GM19035 (cell line): ENCODE results near the gene RBMS2.
"Not testable (repeated sequence)": the region's sequence is repeated elsewhere in the genome, so short reads cannot be mapped to it uniquely, and the experiment has no call there.

ENCODE experiments used
- ATAC-seq: cut with Tn5 transposase; IDR thresholded peaks from one replicate; pipeline ENCODE4 v1.9.1; 2021; ENCODE audit not compliant: unreplicated experiment

Gene RBMS2, protein sequence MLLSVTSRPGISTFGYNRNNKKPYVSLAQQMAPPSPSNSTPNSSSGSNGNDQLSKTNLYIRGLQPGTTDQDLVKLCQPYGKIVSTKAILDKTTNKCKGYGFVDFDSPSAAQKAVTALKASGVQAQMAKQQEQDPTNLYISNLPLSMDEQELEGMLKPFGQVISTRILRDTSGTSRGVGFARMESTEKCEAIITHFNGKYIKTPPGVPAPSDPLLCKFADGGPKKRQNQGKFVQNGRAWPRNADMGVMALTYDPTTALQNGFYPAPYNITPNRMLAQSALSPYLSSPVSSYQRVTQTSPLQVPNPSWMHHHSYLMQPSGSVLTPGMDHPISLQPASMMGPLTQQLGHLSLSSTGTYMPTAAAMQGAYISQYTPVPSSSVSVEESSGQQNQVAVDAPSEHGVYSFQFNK

DNA sequence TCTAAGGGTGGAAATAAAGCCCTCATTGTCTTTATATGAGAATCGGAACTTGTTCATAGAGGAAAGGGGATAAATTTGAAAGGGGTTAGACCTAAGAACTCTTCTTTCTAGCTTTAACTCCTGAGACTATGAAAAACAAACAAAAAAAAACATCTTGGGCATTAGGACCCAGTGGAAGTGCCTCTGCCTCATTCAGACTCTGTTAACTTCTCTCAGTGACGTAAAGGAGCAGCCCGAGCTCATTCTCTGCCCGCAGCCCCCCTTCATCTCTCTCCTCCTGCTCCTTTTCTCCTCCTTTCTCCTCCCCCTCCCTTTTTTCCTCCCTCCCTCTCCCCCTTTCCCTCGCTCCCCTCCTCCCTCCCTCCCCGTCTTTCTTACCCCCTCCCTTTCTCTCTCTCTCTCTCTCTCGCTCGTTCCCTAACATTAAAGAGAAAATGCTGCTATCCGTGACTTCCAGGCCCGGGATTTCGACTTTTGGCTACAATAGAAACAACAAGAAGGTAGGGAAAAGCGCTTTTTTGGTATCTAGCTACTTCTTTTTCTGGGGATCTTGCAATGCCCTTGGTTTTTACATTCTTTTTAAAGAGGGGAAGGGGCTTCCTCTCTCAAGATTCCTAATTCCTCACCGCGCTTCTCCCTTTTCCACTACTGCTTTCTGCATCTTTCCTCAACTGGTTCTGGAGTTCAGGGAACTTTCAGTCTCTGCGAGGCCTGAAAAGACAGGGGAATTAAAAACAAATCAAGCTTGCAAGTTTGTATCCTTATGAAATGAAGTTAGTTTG lies at the start of gene RBMS2:
TSS of gene RBMS2 (plus strand) at position 231 of the 782 bp plus-strand sequence. CDS start at position 435, 204 bp downstream.
- no peak for ATAC-seq

DNA sequence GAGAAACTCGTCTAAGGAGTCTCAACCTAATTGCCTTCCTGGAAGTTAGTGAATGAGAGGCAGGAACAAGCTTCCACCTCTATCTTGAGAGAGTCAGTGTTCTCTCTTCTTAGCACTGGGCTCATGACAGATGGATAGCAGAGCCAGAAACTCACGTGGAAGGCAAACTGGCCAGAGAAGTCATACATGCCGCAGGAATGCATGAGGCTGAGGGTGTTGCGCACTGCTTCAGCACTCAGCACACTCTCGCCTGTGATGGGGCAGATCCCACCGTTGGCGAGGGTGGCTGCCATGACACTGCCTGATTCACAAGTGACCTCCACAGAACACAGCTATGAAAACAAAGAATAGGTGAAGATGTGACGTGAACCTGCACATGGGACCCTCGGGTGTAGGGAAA lies 47.2 kb upstream of the RBMS2 start:
- no peak for ATAC-seq

DNA sequence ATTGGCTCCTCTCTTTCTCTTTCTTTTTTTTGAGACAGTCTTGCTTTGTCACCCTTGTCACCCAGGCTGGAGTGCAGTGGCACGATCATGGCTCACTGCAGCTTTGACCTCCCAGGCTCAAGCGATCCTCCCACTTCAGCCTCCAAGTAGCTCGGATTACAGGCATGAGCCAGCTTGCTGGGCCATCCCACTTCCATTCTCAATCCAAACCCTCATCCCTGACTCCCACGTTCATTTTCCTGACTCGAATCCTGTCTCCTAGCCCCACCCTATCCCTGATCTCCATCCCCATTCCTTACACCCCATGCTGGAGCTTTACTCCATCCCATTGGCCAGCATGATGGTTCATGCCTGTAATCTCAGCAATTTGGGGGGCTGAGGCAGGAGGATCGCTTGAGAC lies 45.5 kb upstream of the RBMS2 start:
- ATAC-seq: no peak

DNA sequence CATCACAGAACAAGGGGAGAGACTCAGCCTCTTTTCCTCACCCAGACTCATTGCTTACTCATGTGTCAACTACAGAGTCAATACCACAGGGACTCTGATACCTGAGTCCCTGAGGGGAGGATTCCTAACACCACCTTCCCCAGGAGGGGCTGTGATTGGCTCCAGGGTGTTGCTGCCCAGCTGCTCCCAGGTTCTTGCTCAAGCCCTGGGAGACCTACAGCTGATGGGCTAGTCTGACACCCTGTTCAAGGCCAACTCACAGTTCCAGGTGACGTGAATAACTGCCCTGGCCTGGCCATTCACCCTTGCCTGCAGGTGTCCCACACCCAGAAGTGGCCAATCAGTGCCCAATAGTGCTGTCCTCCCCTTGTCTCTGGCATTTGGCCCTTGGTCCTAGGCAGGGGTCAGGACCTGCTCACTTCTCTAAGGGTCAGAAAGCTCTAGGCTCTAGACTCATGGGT lies 44.6 kb upstream of the RBMS2 start:
- no peak for ATAC-seq

DNA sequence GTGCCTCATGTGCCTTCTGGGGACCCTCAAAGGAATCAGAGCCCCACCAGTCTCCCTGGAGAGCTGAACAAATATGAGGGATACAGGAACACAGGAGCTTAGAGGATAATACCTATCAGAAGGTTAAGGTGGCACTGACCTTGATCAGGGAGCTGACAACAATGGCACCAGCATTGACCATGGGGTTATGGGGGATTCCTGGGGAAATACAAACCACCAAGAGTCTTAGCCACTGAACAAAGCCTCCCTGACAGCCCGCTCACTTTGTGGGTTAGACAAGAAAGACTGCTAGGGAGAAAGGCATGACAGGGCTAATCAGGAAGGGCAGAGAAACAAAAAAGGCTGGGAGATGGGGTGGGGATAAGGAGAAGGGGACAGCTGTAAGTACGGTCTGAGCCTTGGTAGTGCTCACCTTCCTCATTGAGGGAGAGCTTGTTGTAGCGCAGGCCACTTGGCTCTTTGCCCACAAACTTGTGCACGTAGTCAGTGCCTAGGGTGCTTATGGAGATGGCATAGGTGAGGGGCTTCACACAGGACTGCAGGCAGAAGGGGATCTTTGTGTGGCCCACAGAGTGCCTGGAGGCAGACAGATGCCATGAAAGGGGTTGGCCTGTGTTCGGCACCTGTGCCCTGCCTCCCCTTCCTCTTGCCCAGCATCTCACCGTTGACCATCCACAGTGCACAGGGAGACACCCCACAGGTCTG lies 43.9 kb upstream of the RBMS2 start:
- no peak for ATAC-seq

DNA sequence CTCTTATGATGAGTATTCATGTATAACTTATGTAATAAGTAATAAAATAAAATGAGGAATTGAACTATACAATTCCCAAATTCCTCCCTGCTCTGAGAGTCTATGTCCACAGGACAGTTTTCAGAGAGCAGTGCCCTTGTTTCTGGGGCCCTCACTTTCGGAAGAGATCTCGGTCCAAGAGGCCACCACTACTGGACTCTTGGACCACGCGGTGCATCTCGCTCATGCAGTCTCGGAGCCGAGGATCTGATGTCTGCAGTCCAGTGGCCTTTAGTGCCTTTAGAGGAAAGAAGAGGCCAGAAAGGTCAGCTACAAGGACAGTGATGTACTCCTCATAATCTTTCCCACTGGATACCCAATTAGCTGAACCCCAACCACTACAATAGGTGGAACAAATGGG lies 42.0 kb upstream of the RBMS2 start:
- ATAC-seq: no peak

DNA sequence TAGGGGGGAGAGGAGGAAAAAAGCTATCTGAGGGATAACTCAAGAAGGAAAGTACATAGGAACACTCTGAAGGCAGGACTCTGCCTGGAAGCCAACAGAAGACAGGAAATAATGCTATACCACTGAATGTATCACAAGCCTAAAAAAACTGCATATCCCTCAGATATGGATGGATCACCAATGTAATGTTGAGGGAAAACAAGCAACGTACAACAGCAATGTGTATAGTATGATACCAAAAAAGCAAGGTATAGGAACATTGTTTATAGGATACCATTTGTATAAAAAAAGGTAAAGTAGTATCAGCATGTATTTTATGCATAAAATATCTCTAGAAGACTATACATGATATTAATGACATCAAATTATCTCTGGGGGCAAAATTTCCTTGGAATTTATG lies 37.1 kb upstream of the RBMS2 start:
- ATAC-seq: no peak

DNA sequence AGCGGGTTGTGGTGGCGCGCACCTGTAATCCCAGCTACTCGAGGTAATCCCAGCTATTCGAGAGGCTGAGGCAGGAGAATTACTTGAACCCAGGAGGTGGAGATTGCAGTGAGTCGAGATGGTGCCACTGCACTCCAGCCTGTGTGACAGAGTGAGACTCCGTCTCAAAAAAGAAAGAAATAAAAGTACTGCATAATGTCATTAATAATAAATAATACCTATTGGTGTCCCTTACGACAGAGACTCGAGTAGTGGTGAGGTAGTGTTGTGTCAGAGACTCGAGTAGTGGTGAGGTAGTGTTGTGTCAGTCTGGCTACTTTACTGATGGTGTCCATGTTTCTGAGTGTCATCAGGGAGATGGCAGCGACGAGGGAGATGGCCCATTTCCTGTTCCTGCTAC lies 34.9 kb upstream of the RBMS2 start:
- ATAC-seq: no peak

DNA sequence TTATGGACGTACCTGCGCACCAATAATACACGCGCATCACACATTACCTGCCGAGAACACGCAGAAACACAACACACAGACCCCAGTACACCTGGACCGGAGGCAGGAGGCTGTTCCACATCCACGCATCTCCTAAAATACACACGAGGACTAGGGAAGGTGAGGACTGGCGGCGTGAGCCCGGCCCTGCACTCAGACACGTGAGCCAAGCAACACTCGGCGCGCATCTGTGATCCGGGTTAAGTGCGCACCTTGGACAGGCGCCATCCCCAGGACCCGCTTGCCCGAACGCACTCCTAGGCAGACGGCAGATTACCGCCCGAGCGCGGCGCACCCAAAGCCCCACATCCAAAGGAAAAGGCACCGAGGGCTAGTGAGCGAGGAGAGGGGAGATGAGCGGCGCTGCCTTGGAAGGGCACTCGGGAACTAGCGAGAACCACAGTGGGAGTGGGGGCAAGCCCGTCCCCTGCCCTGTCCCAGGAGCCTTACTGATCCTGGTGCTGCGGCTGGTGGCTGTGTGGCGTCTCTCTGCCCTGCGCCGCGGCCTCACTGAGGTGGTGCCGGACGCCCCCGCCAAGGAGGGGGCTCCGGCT lies 34.1 kb upstream of the RBMS2 start:
- ATAC-seq: peak; percentile 22

DNA sequence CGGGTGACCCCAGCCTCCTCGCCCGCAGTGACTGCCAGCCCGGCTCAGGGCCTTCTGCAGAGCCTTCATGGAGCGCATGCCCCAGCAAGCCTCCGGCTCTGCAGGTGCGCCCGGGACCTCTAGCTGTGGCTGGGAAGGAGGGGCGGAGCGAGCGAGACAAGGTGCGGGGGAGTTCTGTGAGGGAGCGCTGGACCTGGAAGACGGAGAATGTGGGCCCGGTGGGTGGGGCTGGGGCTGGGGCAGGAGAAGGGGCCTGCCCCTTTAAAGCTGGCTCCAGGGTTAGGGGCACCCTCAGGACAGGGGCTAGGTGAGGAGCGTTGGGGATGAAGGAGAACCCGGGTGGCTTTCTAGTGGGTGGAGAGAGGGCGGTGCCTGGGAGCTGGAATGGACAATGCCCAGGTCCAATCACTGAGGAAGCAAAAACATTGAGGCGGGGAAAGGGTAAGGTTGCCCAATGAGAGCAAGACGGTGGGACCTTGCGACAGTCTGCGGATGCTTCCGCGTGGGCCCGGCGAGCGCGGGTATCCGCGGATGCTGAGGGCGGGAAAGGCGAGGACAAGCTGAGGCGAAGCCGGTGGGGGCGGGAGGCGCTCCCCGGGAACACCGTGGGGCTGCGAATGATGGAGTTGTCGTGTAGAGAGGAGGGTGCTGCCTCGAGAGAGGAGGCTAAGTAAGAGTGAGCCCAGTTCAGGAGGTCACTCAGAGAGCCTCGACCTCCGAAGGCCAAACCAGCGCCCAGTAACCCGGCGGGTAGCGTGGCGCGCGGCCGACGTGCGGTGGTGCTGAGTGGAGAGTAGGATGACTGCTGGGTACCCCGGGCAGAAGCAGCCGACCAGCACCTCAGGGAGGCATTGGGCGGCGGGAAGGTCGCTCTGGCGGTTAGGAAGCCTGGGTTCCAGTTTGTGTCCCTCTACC lies 33.3 kb upstream of the RBMS2 start, which contains the start of gene GLS2:
TSS of gene GLS2 (minus strand) at position 121 of the 915 bp plus-strand sequence. CDS start at position 78, 43 bp downstream.
- ATAC-seq: peak; percentile 90

DNA sequence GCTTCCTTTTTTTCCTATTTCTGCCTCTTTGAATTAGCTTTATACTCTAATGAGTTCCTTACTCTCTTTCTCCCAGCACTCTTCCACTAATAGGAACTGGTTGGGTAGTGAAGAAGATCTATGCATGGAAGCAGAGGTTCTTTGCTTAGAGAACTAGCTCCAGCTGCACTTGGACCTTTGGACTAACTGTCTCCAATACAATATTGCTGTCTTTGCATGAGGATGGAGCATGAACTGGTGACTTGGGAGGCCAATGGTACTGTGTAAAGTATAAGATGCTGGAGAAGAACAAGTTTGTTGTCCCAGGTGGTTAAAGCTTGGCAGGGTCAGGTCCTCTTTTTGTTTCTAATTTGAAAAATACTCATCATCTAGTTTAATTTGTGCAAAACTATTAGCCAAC lies 31.3 kb upstream of the RBMS2 start:
- no peak for ATAC-seq

DNA sequence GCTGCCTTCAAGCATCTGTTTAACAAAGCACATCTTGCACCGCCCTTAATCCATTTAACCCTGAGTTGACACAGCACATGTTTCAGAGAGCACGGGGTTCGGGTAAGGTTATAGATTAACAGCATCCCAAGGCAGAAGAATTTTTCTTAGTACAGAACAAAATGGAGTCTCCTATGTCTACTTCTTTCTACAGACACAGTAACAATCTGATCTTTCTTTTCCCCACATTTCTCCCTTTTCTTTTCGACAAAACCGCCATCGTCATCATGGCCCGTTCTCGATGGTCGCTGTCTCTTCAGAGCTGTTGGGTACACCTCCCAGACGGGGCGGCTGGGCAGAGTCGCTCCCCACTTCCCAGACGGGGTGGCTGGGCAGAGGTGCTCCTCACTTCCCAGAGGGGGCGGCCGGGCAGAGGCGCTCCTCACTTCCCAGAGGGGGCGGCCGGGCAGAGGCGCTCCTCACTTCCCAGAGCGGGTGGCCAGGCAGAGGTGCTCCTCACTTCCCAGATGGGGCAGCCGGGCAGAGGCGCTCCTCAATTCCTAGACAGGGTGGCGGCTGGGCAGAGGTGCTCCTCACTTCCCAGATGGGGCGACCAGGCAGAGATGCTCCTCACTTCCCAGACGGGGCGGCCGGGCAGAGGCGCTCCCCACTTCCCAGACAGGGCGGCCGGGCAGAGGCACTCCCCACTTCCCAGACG lies 28.1 kb upstream of the RBMS2 start:
- ATAC-seq: not testable (repeated sequence)

DNA sequence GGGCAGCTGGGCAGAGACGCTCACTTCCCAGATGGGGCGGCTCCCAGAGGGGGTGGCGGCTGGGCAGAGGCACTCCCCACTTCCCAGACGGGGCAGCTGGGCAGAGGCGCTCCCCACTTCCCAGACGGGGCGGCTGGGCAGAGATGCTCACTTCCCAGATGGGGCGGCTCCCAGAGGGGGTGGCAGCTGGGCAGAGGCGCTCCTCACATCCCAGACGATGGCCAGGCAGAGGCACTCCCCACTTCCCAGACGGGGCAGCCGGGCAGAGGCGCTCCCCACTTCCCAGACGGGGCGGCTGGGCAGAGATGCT lies 27.6 kb upstream of the RBMS2 start:
- ATAC-seq: not testable (repeated sequence)

DNA sequence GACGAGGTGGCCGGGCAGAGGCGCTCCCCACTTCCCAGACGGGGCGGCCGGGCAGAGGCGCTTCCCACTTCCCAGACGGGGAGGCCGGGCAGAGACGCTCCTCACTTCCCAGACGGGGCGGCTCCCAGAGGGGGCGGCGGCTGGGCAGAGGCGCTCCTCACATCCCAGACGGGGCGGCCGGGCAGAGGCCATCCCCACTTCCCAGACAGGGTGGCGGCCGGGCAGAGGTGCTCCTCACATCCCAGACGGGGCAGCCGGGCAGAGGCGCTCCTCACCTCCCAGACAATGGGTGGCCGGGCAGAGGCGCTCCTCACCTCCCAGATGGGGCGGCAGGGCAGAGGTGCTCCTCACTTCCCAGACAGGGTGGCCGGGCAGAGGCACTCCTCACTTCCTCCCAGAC lies 27.1 kb upstream of the RBMS2 start:
- ATAC-seq: not testable (repeated sequence)

DNA sequence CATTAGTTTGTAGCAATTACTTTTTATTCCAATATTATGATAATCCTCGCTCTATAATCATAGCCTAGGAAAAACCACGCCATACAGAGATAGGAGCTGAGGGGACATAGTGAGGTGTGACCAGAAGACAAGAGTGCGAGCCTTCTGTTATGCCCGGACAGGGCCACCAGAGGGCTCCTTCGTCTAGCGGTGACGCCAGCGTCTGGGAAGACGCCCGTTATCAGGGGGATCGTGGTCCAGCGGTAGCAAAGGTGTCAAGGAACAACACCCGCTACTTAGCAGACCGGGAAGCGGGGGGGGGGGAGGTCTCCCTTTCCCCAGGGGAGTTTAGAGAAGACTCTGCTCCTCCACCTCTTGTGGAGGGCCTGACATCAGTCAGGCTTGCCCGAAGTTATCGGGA lies 24.9 kb upstream of the RBMS2 start:
- ATAC-seq: not testable (repeated sequence)

DNA sequence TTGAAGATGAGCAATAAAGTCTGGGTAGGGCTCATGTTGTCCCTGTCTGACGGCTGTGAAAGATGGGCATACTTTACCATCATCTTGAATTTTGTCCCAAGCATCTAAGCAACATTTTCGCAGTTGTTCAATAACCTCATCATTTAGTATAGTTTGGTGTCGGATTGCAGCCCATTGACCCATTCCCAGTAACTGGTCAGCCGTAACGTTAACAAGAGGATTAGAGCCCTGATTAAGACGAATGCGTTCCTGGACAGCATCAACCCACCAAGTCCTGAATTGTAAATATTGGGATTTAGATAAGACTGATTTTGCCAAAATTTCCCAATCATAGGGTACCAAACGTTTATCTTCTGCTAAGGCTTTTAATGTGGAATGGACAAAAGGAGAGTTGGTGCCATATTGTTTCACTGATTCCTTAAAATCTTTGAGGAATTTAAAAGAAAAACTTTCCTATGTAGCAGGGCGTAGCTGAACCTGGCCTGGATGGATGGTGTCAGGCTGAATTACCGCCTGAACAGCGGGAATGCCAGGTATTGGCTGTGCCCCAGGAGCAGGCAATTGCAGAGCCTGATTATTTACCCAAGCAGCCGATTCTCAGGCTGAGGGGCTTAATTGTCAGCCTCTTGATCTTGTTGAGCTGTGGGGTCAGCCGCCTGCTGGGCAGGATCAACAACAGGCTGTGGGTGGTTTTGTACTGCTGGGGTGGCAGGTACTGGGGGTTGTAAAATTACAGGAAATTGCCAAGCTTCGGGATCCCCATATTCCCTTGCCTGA lies 23.3 kb upstream of the RBMS2 start:
- ATAC-seq: not testable (repeated sequence)

DNA sequence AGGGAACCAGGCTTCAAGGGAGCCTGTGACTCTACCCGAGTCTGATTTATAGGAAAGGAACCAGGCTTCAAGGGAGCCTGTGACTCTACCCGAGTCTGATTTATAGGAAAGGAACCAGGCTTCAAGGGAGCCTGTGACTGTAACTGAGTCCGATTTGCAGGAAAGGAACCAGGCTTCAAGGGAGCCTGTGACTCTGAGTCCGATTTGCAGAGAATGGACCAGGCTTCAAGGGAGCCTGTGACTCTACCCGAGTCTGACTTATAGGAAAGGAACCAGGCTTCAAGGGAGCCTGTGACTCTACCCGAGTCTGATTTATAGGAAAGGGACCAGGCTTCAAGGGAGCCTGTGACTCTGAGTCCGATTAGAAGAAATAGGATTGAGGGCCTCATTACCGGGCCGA lies 22.2 kb upstream of the RBMS2 start:
- ATAC-seq: not testable (repeated sequence)

DNA sequence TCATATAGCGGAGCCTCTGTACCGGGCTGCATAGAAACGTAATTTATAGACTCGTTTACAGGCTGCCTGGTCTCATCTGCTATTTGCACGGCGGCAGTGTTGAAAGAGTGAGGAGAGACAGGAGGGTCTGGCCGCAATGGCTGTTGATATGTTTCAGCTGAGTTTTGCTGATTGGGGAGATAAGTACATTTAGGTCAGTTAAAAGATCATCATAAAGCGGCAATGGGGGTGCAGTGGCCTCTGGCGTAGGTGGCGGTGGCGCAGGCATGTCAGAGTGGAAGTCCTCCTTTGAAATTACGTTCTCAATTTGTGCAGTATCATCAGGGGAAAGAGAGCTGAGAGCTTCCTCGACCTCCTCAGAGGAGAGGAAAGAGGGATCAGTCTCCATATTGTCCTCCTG lies 21.7 kb upstream of the RBMS2 start:
- not testable (repeated sequence) for ATAC-seq

DNA sequence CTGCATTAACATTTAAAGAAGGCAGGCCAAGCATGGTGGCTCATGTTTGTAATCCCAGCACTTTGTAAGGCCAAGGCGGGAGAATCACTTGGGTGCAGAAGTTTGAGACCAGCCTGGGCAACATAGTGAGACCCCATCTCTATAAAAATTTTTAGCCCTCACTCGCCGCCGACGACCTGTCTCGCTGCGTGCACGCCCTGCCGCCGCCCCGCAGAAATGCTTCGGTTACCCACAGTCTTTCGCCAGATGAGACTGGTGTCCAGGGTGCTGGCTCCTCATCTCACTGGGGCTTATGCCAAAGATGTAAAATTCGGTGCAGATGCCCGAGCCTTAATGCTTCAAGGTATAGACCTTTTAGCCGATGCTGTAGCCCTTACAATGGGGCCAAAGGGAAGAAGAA lies 10.8 kb upstream of the RBMS2 start:
- no peak for ATAC-seq
